HUES48 (cell line): ENCODE results near the gene CDK5R2.

Experiments used
- H3K27ac ChIP-seq: one replicate; pipeline ENCODE4 v1.7.0; 2013; ENCODE audit warnings: low read depth, low read length, inconsistent platforms
- H3K27me3 ChIP-seq: 2 replicates; pipeline ENCODE4 v1.6.1; 2013; ENCODE audit warnings: mild to moderate bottlenecking, low read length; ENCODE audit not compliant: control insufficient read depth, insufficient read depth
- H3K36me3 ChIP-seq: 2 replicates; pipeline ENCODE4 v1.6.1; 2013; ENCODE audit warnings: low read length; ENCODE audit not compliant: control insufficient read depth, insufficient read depth
- H3K4me1 ChIP-seq: 2 replicates; pipeline ENCODE4 v1.6.1; 2013; ENCODE audit warnings: mild to moderate bottlenecking, low read length; ENCODE audit not compliant: control insufficient read depth, insufficient read depth
- H3K4me3 ChIP-seq: 2 replicates; pipeline ENCODE4 v1.5.1; 2013; ENCODE audit warnings: mild to moderate bottlenecking, low read depth, low read length
- H3K9ac ChIP-seq: 2 replicates; pipeline ENCODE4 v1.6.1; 2013; ENCODE audit warnings: mild to moderate bottlenecking, low read depth, low read length, moderate library complexity
- H3K9me3 ChIP-seq: 2 replicates; pipeline ENCODE4 v1.6.1; 2013; ENCODE audit warnings: low read length; ENCODE audit not compliant: control insufficient read depth, insufficient read depth

CDK5R2 gene

DNA sequence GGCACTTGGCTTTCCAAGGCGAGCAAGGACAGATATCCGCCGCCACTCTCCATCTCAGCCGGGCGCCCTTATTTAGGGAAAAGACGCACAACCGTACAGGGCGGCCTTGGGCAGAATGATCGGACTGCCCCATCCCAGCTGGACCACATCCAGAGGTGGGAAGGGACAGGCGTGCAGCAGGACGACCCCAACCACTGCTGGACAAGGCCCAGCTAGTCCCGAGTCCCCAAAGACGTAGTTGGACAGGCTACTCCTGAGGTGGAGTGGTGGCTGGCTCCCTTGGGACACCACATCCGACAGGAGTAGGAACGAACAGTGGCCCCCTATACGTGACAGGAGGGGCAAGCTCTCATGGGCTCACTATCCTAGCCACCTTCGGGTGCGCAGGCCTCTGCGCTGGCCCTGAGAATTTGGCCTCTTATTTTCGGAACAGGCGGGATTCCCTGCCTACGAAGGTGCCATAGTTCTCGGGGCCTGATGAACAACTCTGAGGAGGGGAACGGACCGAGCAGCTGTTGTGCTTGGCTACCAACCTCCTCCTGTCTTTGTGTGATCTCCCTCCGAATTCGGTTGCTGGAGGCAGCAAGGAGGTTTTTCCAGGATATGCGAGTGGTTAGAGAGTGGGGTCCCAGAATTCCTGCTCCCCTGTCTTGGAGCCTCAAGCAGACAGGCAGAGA lies 23.3 kb downstream of the CDK5R2 start:
- peaks cover 97% of the 10 kb centered on the region for H3K27me3 ChIP-seq
- no peak overlapping the region for H3K27ac ChIP-seq
- H3K4me3 ChIP-seq = no peak overlapping the region
- no peaks in the 10 kb centered on the region for H3K9me3 ChIP-seq
- H3K9ac ChIP-seq = no peak overlapping the region
- H3K36me3 ChIP-seq = no peaks in the 10 kb centered on the region
- H3K4me1 ChIP-seq = no peaks in the 10 kb centered on the region; the same call in 1 of the 2 replicates

DNA sequence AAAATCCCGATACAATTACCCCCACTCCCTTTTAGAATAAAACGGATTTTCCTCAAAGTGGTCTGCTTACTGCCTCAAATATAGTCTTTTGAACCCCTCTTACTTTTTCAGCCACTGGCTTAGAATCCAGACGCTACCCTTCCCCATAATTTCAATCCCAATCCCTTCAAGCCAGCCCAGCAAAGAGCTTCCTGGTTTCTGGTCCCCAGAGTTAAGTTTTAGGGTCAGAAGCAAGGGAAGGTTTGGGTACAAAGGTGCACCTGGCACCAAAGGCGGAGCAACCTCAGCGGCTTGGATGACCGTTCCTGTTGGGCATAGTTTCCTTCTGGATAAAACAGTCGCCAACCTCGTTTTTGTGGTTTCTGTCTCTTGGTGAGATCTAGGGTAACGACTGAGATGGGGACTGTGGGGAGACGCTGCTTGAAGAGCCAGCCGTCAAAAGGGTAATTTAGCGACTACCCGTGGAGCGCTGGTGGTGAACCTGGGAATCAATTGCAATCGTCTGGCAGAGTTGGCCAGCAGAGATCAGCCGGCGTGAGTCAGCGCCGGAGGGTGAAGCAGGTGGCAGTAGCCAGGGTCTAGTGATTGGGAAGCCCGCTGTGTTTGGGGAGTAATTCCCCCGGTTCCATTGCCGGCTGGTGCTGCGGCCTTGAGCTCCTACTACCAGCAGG lies 23.9 kb downstream of the CDK5R2 start:
- no peaks in the 10 kb centered on the region for H3K9me3 ChIP-seq
- H3K27me3 ChIP-seq = peaks cover 97% of the 10 kb centered on the region
- H3K4me1 ChIP-seq = no peaks in the 10 kb centered on the region; the same call in 1 of the 2 replicates
- H3K36me3 ChIP-seq = no peaks in the 10 kb centered on the region
- H3K9ac ChIP-seq = no peak overlapping the region
- no peak overlapping the region for H3K4me3 ChIP-seq
- H3K27ac ChIP-seq = no peak overlapping the region

DNA sequence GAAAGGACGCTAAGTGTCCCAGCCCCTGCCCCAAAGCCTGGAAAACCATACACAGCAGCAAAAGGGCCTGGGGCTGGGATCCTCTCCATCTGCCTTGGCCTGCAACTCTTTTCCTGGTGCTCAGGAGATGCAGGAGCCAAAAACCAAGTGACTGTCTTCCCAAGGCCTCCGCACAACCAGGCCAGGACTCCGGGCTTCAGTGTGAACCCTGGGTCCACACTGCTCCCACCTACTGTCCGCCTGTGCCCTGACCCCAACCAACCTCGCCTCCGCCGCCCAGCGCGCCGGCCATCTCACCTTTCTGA lies 24.4 kb downstream of the CDK5R2 start:
- H3K27me3 ChIP-seq = peaks cover 97% of the 10 kb centered on the region

DNA sequence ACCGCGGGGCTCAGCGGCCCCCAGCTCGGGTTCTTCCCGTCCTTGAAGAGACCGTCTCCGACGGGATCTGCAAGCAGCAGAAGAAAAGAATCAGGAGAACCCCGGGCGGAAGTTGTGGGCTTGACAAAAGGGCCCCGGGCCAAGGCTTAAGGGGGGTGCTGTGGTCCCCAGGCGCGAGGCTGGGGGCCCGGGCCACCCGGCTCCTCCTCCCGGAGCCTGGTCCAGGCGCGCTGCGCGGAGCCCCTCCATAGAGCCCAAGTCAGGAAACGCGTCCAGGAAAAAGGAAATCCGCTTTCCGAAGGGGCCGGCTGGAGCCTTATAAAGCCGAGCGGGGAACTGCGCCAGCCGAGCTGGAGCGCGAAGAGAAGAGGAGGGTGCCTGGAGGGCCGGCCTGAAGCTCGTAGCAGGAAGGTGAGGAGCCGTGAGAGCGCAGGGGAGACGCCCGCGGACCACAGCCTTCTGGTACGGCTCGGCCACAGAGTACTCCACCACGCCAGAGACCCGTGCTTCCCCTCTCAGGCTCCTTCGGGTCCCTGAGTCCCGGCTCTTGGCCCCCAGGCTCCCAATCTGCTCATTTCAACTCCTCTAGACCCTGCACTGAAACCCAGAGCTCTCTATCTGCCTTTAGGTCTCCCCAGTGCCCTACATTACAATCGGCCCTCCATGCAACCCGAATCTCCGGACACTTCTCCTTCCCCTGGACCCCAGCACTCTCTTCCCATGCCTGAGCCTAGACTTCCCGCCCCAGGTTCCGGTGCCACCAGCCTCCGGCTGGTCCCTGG lies 25.0 kb downstream of the CDK5R2 start:
- H3K9ac ChIP-seq = no peak overlapping the region
- no peaks in the 10 kb centered on the region; the same call in 1 of the 2 replicates for H3K4me1 ChIP-seq
- peak overlapping the region; percentile 41; the same call in 1 of the 2 replicates for H3K4me3 ChIP-seq
- no peaks in the 10 kb centered on the region for H3K36me3 ChIP-seq
- H3K27me3 ChIP-seq = peaks cover 98% of the 10 kb centered on the region
- H3K27ac ChIP-seq = no peak overlapping the region
- no peaks in the 10 kb centered on the region for H3K9me3 ChIP-seq

More for the DNA sequence above, 24.4 kb downstream of the CDK5R2 start:
- Histone ChIP-seq H3K36me3 (no peaks in the 10 kb centered on the region), H3K4me3 (no peak overlapping the region), H3K9ac (no peak overlapping the region), H3K27ac (no peak overlapping the region), H3K4me1 (no peaks in the 10 kb centered on the region; the same call in 1 of the 2 replicates), H3K9me3 (no peaks in the 10 kb centered on the region)

DNA sequence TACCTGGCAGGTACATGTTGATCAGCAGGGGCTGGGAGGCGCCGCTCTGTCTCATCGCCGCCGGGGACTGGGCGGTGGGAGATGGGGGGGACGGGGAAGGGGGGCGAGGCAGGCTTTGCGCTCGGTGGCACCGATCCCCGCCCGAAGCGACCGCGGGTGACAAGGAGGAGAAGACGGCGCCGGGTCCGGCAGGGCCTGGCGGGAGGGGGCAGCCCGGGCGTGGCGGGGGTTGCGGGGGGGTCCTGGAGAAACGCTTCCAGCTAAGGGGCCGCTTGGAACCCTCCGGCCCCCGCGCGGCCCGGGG lies 25.5 kb downstream of the CDK5R2 start, which contains the start of gene FEV:
Gene FEV (minus strand): TSS at position 164 of the 304 bp plus-strand sequence. CDS start 109 bp downstream, at position 55.
- H3K27ac ChIP-seq = no peak within 1 kb of the TSS
- H3K4me1 ChIP-seq = no peaks in the 10 kb centered on the region; the same call in 1 of the 2 replicates
- peak within 1 kb of the TSS; percentile 41; the same call in 1 of the 2 replicates for H3K4me3 ChIP-seq
- H3K9me3 ChIP-seq = no peaks in the 10 kb centered on the region
- H3K27me3 ChIP-seq = peaks cover 98% of the 10 kb centered on the region
- no peaks in the 10 kb centered on the region for H3K36me3 ChIP-seq
- H3K9ac ChIP-seq = no peak within 1 kb of the TSS

DNA sequence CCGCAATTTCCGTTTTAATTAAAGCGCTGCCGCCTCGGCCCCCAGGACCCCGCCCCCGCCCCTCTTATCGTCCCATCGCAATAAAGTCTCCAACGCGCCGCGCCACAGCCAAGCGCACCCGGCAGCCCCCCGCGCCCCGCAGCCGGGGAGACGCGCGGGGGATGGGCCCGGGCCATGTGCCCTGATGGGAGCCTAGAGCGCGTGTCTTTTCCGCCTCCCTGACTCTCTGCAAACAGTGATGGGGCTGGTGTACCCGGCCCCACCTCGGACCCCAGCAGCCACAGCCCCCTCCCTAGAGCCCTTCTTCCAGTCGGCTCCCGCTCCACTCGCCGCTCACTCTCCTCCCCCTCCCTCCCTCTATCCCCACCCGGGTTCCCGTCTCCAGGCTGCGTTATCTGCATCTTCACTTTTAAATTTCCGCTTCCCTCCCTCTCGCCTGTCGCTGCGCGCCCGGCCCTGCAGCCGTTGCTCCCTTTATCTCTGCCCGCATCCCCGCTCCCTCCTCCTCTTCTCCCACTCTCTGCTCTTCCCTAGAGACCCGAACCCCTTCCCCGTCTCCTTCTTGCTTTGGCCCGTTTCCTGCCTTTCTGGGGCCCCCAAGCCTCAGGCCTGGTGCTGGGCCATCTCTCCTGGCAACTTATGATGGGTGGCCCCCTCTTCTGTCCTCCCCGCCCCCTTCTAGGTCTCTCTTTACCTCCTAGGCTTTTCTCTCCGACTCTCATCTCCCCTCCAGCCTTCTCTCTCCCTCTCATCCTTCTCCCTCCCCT lies 26.0 kb downstream of the CDK5R2 start:
- Histone ChIP-seq H3K27ac (no peak overlapping the region), H3K4me3 (no peak overlapping the region; the same call in 1 of the 2 replicates), H3K36me3 (no peaks in the 10 kb centered on the region), H3K27me3 (peaks cover 99% of the 10 kb centered on the region), H3K4me1 (no peaks in the 10 kb centered on the region; the same call in 1 of the 2 replicates), H3K9me3 (no peaks in the 10 kb centered on the region), H3K9ac (no peak overlapping the region)

DNA sequence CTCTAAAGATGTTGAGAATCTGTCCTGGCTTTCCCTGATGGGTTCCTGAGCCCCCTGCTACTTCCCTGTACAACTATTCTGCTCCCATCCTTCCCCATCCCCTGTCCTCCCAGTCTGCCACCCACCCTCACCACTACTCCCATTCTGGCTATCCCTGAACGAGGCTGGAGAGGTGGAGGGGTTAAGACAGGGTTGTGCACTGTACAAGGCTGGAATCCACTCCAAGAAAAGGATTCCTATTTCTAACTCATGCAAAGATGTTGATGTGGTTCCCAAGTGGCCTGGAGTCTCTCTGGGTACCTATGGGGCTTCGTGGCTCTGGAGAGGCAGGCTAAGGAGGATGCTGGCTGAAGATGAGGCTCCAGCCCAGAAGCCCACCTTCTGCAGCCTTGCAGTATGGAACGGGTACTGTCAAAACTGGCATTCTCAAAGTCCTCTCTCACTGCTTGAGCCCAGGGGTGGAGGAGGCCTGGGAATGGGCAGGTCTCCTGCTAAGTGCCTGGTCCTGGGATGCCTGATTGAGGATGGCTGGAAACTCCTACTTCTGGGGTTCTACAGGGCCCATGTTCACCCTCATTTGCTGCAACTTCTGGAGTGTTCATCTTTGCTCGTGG lies 26.8 kb downstream of the CDK5R2 start:
- no peaks in the 10 kb centered on the region; the same call in 1 of the 2 replicates for H3K4me1 ChIP-seq
- H3K9me3 ChIP-seq = no peaks in the 10 kb centered on the region
- H3K27ac ChIP-seq = no peak overlapping the region
- no peaks in the 10 kb centered on the region for H3K36me3 ChIP-seq
- H3K27me3 ChIP-seq = peaks cover 100% of the 10 kb centered on the region
- H3K4me3 ChIP-seq = no peak overlapping the region
- H3K9ac ChIP-seq = no peak overlapping the region

DNA sequence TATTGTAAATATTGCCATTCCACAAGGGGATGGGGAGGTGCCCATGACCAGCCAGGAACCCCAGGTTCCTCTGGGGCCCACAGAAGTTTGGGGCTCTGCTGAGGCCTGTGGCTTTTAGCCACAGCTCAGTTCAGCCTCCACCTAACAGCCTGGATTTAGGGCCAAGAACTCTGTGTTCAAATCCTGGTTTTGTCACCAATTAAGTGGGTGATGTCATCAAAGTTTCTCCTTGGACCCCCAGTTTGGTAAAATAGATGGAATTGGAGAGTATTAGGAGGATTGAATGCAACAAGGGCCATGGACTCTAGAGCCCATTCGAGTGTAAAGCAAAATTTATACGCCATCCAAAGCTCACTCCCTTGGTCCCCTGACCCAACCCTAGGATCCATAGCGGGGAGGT lies 28.7 kb downstream of the CDK5R2 start:
- no peaks in the 10 kb centered on the region for H3K9me3 ChIP-seq
- no peak overlapping the region for H3K27ac ChIP-seq
- no peak overlapping the region for H3K4me3 ChIP-seq
- H3K4me1 ChIP-seq = peaks cover 1% of the 10 kb centered on the region; the same call in 1 of the 2 replicates
- H3K9ac ChIP-seq = no peak overlapping the region
- peaks cover 100% of the 10 kb centered on the region for H3K27me3 ChIP-seq
- H3K36me3 ChIP-seq = no peaks in the 10 kb centered on the region

DNA sequence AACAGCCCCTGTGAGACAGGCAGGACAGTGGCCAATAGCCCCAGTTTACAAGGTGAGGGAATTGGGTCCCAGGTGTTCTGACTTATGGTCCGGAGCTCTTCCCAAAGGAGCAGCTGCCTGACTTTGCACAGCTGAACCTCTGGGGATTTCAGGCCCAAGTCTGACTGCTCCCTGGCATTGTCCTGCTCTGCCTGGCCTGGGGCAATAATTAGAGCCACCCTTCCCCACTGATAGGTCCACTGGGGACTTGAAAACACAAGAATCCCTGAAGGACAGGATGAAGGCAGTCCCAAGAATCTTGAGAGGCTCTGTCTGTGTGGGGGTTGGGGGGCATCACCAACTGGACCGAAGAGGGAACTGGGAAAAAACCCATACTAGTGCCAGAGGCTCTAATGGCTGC lies 29.2 kb downstream of the CDK5R2 start:
- no peaks in the 10 kb centered on the region for H3K9me3 ChIP-seq
- H3K27me3 ChIP-seq = peaks cover 100% of the 10 kb centered on the region
- no peak overlapping the region for H3K27ac ChIP-seq
- no peak overlapping the region for H3K9ac ChIP-seq
- no peaks in the 10 kb centered on the region for H3K36me3 ChIP-seq
- peaks cover 4% of the 10 kb centered on the region; the same call in 1 of the 2 replicates for H3K4me1 ChIP-seq
- no peak overlapping the region for H3K4me3 ChIP-seq

DNA sequence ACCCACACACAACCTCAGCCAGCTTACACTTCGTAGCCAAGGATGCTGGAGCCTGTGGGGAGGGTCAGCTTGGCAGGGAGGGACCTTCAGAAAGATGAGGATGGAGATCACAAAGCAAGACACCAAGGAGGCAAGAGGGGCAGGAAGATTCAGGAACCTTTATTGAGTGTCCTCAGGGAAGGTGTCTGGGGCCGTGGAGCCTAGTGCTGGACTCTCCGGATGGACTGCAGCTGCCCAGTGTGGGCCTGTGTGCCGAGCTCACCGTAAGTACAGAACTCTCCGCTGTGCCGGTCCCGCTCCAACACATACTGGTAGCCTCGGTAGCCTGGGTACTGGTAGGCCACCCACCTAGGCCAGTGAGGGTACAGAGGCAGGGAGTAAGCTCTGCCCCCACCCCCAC lies 30.6 kb downstream of the CDK5R2 start:
- H3K27me3 ChIP-seq = peaks cover 100% of the 10 kb centered on the region
- H3K4me3 ChIP-seq = no peak overlapping the region

More for the DNA sequence above, 30.6 kb downstream of the CDK5R2 start:
- Histone ChIP-seq H3K9me3 (no peaks in the 10 kb centered on the region), H3K4me1 (peaks cover 9% of the 10 kb centered on the region; the same call in 1 of the 2 replicates), H3K9ac (no peak overlapping the region), H3K27ac (no peak overlapping the region), H3K36me3 (no peaks in the 10 kb centered on the region)
